Fibroblast of skin of scalp (primary cell): ENCODE data around the gene TPRG1L. TPM values are rescaled to one million over a fixed set of nuclear protein-coding genes. Genes with fewer than 3 reads are reported as not detected.
"Not testable (repeated sequence)": the region's sequence is repeated elsewhere in the genome, so short reads cannot be mapped to it uniquely, and the experiment has no call there.

ENCODE experiments used
- DNase-seq: peaks from one replicate; pipeline ENCODE4 v3.0.0-alpha.2; 2013
- polyA plus RNA-seq, 2 experiments: library from polyadenylated mRNA; unstranded; fragments of 120-200 nt; gene quantifications; one replicate each; pipeline ENCODE4 v1.2.1, GENCODE V29; 2013; ENCODE audit not compliant: insufficient read length in 2 of 2

TPRG1L gene
- 38.7 TPM for polyA plus RNA-seq (2013, experiment 1 of 2; ENCODE audit: insufficient read length)
- 38.6 TPM for polyA plus RNA-seq (2013, experiment 2 of 2; ENCODE audit: insufficient read length)

DNA sequence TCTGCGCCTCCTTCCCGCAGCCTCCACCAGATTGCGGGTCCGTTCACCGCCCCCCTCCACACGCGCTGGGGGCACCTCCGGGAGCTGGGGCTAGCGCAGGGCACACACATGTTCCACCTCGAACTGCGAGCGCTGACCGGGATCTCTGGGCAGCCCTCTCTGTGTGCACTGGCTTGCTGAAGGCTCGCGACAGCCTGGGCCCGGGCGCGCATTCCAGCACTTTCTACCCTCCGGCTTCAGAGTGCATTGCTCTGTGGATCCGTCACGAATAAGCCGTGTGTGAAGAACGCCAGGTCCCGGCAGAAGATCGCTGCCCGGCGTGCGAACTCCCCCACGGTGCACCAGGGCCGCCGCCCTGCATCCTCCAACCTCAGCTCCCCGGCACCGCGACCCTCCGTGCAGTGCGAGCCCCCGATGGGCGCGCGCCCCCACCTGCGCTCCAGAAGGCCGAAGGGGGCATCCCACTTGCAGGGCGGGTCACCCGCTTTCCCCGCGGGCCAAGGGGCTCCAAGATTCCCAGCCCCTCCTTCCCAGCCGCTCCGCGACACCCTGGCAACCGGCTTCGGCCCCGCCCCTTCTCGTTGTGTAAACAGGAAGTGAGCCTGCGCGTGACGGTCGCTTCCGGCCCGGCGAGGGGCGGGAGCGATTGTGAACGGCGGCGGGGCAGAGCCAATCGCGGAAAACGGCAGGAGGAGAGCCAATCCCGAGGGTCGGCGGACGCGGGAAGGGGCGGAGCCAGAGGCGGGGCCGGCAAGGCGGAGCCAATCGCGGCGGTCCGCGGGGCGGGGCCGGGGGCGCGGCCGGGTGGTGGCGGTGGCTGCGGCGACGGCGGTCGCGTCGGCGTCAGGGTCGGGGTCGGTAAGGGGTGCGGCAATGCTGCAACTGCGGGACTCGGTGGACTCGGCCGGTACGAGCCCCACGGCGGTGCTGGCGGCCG lies at the start of gene TPRG1L:
TPRG1L (plus strand) TSS at position 816 of the 937 bp plus-strand sequence; CDS start at position 874, 58 bp downstream.
- peak; percentile 96 for DNase-seq

DNA sequence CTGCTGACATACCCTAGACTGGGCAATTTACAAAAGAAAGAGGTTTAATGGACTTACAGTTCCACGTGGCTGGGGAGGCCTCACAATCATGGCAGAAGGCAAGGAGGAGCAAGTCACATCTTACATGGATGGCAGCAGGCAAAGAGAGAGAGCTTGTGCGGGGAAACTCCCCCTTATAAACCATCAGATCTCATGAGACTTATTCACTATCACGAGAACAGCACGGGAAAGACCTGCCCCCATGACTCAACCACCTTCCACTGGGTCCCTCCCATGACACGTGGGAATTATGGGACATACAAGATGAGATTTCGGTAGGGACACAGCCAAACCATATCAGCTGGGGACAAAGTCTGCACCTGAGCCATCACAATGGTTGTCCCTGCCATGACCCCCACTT lies 49.3 kb upstream of the TPRG1L start:
- DNase-seq: not testable (repeated sequence)

DNA sequence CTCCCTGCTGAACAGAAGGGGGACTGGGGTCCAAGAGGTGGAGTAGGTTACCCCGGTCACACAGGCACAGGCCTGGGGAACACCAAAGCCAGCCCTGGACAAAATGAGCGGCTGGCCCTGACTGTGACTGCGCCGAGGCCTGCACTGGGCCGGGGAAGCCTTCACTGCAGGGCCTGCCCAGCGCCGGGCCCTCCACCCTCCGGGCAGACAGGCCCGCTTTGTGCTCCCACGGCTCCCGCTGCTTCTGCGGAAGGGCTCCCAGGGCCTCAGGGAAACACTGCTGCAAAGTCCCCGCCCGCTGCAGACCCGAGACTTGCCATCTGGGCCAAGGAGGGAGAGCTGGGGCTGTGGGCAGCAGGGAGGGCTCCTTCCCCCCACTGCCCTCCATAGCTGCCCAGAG lies 48.8 kb upstream of the TPRG1L start:
- DNase-seq: no peak

DNA sequence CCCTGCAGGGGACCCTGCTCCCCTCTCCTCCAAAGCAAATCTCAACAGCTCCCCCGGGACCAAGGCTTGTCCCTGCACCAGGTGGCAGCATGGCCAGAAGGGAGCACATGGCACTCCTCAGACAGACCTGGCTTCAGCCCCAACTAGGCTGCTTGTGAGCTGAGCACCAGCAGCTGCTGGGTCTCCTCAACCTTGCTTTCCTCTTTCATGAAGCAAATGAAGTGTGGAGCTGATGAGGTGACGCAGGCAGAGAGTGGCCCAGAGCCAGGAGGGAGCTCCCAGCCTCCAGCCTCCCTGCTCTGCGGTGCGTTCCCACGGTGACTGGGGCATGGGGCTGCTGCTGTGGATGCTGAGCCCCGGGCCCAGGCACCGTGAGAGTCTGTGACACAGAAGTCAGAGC lies 47.5 kb upstream of the TPRG1L start:
- no peak for DNase-seq

DNA sequence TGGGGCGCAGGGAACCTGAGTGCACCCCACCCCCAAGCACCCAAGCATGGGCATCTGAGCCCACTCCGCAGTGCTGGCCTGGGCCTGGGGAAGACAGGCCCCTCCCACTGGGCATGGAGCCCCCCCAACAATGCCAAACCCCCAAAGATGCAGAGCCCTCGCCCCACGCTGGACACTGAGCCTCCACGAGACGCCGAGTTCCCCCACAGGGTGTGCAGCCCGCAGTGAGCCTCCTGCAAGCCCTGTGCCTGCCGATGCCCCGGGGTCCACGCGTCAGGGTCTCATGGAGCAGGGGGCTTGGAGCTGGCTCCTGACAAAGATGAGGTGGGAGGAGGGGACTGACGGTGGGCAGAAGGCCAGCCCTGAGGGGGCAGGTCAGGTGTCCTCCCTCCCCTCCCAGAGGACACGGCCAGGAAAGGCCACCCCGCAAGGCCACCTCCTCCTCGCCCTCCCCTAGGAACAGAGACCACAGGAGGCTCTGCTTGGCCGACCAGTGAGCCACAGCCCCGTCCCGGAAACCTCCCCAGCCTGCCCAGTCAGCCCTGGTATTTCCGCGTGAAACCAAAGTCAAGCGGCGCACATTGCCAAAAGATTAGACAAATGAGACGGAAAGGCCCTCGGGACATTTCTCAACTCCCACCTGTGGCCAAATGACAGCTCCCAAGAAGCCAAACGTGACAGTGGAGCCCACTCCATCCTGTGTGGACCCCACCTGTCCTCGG lies 46.9 kb upstream of the TPRG1L start:
- DNase-seq: no peak

DNA sequence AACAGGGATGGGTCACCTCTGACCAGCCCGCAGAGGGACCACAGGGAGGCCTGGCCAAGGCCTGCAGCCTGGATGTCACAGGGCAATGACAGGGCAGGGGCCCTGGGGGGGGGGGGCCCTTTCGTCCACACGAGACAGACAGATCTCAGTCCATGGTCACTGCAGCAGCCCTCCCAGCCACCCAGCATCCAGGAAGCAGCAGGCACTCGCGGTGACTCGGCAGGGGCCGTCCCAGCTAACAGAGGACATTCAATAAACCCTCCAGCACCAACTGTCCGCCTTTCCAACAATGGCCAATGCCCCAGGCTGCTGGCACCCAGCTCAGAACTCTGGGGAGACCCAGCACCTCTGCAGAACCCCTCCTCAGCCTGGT lies 46.4 kb upstream of the TPRG1L start:
- DNase-seq: no peak

DNA sequence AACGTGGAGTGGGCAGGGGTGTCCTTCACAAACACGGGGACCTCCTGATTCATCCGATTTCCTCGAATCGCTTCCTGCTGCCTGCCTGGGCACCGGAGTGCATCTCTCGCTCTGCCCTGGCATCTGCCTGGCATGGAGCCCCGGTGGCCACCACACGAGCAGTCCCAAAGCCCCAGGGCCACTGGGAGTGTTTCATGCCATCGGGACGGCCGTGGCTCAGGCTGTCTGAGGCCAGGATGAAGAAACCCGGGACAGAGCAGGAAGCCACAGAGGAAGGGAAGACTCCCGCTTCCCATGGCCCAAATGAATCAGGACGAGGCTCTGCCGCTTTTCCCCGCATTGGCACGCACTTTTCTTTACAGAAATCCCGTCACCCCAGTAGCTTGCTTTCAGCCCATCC lies 45.9 kb upstream of the TPRG1L start:
- no peak for DNase-seq

DNA sequence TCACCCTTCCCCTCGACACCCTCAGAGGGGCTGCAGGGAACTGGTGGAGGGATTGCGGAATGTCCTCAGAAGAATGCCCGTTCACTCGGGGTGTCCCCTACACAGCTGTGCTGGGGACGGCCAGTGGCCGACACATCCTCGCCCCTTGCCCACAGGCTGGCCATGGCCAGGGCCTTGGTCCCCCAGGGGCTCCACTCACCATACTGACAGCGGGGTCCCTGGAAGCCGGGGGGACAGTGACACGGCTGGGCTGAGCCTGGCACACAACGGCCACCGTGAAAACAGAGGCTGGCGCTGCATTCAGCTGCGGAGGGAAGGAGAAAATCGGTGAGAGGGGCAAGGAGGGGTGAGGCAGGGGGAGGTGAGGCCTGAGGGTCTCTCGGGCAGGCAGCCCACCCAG lies 45.2 kb upstream of the TPRG1L start:
- no peak for DNase-seq

DNA sequence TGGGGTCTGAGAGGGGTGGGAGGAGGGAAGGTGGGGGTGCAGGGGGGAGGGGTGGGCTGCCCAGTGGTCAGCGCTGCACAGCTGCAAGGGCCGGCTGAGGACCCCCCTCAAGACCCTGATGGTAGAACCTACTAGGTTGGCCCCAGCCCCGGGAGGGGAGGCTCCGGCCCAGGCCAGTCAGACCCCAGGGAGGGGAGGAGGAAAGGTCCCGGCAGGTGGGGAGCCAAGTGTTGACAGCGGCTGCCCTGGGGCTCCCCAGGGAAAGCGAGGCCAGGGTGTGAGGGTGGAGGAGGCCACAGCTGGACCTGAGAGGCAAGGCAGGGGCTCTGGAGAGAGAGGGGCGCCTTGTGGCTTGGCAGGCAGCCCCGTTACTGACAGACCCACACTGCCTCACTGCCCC lies 44.6 kb upstream of the TPRG1L start:
- DNase-seq: no peak

DNA sequence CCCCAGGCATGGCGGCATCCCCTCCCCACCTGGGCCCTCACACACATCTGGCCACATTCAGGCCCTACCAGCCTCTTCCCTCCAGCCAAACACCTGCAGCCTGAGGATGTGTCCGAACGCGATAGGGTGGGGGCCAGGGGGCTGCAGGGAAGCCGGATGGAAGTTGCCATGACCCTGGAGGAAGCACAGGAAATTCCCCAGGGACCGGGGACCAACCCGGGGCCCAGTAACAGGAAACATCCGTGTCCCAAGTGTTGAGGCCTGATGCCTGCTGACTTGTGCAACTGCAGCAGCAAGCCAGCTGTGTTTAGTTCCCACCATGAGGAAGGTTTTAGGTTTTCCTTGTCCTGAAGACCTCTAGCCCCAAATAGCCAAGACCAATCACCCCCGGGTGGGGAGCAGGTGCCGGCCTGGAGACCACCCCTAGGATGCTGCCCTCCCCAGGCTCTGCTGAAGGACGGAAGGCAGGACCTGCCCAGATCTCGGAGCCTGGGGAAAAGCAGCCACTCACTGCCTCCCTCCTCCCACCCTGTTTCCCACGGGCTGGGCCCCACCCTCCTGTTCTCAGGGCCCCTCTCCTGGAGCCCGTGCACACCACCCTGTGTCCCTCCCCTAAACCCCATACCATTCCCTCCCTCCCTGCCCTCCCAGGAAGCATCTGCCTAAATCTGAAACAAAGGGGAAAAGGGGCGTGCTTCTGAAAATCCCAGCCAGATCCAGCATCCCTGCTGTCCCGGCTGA lies 43.3 kb upstream of the TPRG1L start:
- DNase-seq: no peak

DNA sequence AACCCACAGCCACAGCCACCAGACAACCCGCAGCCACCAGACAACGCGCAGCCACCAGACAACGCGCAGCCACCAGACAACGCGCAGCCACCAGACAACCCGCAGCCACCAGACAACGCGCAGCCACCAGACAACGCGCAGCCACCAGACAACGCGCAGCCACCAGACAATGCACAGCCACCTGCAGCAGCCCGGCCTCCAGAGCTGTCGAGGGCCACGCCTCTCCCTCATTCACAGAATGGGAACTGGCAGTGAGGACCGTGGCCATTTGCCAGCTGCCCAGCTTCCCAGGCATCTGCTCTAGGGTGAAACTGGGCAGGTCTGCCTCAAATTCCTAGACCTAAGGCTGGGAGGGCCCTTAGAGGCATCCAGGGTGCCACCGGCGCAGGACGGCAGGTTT lies 41.1 kb upstream of the TPRG1L start:
- not testable (repeated sequence) for DNase-seq

DNA sequence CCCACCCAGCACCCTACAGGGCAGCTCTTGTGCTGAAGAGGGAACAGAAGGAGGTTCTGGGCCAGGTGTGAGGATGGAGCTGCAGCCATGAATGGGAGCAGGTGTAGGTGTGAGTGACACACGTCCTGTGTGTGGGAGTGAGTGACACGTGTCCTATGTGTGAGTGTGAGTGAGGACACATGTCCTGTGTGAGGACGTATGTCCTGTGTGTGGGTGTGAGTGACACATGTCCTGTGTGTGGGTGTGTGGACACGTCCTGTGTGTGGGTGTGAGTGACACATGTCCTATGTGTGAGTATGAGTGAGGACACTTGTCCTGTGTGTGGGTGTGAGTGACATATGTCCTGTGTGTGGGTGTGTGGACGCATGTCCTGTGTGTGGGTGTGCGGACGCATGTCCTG lies 39.9 kb upstream of the TPRG1L start:
- no peak for DNase-seq

DNA sequence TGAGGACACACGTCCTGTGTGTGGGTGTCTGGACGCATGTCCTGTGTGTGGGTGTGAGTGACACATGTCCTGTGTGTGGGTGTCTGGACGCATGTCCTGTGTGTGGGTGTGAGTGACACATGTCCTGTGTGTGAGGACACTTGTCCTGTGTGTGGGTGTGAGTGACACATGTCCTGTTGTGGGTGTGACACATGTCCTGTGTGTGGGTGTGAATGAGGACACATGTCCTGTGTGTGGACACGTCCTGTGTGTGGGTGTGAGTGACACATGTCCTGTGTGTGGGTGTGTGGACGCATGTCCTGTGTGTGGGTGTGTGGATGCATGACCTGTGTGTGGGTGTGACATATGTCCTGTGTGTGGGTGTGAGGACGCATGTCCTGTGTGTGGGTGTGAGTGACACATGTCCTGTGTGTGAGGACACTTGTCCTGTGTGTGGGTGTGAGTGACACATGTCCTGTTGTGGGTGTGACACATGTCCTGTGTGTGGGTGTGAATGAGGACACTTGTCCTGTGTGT lies 39.4 kb upstream of the TPRG1L start:
- not testable (repeated sequence) for DNase-seq

DNA sequence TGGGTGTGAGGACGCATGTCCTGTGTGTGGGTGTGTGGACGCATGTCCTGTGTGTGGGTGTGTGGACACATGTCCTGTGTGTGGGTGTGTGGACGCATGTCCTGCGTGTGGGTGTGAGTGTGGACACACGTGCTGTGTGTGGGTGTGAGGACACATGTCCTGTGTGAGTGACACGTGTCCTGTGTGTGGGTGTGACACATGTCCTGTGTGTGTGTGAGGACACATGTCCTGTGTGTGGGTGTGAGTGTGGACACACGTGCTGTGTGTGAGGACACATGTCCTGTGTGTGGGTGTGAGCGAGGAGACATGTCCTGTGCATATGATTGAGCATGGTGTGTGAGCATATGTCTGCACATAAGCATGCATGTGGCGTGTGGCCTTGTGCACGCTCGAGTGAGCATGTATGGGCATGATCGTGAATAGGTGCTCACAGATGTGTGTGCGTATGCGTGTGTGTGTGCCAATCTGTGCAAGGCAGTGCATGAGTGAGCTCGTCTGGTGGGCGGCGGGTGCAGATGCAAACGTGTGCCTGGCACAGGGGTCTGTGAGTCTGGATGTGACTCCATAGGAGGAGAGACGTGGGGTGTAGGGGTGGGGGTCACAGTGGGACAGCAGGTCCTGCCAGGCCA lies 38.8 kb upstream of the TPRG1L start:
- no peak for DNase-seq

DNA sequence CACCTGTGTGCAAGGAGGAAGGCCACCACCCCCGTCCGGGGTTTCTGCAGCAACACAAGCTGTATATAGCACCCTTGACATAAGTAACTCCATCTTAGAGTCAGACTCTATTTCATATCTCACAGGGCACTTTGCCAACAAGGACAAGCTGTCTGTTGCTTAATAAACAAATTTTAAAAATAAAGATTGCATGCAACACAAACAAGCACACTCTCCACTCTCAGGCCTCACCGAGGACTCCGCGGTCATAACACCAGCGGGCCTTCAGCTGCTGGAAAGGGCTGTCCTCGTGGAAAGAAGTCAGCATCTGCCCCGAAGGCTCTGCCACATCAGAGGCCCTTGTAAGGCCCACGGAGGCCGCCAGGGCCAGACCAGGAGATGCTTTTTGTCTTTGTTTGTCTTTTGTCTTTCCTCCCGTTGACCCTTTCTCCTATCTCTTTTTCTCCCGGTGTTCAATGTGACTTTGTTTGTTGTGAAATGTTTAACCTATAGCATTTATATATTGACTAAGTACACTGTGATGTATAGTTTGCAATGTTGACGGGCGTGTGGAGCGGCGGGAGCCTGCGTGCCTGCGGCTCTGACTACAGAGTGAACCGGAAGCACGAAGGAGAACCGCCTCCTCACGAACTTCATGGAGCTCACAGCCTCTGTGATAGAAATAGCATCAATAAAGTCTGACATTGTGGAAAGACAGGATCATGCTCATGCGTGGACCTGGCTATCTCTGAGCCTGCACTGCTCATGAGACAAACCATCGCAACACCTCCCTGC lies 37.6 kb upstream of the TPRG1L start:
- DNase-seq: peak; percentile 25

DNA sequence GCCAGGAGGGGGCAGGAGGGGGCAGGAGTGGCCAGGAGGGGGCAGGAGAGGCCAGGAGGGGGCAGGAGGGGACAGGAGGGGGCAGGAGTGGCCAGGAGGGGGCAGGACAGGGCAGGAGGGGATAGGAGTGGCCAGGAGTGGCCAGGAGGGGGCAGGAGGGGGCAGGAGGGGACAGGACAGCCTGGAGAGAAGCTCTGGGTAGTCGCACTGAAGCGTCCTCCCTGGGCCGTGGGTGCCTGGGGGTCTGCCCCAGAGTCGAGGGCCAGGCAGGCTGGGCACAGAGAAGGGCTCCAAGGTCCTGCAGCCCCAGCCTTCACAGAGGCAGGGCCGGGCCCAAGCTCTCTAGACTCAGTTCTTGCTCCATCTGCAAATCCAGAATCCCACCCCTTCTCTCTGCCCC lies 36.4 kb upstream of the TPRG1L start:
- DNase-seq: no peak

DNA sequence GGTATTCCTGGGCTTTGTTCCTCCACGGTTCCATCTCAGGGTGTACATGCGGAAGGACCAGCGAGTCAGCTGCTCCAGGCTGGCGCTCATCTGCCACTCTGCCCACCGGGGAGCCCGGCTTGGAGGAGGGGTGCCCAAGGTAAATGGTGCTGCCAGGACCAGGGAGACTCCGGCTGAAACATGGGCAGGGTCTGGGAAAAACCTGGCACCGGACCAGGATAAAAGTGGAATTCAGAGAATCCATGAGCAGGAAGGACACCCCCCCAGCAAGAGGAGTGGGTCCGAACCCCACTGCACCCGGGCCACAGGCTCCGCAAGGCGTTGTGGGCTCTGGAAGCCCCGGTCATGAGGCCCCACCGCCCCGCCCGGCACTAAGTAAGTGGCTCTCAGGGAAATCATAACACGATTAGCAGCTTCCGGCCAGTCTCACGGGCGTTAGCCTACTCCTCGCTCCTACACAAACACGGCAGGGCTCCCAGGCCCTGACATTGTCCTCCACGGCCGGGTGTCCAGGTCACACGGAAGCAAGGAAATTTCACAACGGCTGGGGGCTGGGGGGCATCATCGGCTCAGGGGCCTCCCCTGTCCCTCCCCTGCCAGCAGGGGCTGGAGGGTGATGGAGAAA lies 34.6 kb upstream of the TPRG1L start:
- no peak for DNase-seq

DNA sequence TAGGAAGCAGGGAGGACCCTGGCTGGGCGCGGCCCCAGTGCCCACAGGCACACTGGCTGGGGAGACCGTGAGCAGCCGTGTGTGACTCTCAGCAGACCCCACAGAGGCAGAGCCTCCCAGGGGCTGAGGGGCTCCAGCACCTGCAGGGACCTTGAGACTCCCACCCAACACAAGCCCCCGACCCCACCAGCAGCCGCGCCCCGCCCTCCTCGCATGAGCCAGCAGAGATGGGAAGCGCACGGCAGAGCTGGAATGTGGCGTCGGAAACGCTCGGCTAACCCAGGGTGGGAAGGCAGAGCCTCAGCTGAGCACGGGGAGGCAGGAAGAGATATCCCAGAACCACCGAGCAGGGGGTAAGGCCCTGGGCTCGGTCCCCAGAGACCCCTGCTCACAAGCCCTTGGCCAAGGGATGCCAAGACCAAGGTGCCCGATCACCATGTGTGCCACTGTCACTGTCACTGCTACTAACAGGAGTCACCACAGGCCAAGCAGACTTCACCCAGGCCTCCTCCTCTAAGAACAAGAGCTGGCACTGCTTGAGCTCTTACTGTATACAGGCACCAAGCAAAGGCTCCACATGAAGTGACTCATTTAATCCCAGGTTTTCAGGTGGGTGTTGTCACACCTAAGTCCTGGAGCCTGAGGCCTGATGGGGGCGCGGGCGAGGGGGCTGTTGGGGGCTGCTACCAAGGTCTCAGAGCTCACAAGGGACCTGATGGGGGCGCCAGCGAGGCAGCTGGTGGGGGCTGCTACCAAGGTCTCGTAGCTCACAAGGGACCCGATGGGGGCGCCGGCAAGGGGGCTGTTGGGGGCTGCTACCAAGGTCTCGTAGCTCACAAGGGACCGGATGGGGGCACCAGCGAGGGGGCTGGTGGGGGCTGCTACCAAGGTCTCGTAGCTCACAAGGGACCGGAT lies 33.6 kb upstream of the TPRG1L start:
- DNase-seq: no peak

DNA sequence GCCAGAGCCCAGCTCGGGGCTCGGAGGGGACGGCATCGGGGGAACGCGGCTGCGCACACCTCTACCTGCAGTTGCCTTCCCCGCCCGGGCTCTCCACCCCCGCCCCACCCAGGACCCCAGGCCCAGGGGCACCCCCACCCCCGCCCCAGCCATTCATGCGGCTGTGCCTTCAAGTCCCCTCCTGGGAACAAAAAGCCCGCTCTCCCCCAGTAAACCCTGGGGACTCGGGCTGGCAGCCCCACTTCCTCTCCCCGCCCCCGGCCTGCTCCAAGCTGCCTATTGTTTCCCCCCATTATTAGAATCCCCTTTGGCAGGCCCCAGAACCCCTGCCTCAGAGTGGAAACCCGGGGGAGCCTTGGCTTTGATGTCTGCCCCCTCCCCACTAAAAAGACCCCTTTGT lies 31.5 kb upstream of the TPRG1L start:
- no peak for DNase-seq

DNA sequence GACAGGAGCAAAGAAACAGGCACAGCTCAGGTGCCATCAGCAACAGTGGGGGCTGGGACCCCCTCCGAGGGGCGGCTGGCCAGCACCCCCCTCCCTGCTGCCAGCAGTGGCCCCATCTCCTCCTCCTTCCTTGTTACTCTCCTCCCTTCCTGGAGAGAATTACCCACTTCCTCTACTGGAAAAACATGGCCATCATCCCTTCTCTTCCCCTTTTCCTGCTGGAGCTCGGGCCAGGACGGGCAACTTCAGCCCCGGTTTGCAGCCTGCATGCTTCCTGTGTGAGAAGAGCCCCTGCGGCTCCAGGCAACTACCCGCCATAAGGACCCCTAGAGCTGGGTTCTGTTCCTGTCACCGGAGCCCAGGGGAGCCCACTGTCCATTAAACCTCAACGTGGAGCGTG lies 31.1 kb upstream of the TPRG1L start:
- no peak for DNase-seq
